WTC11 (cell line): ENCODE measurements around the gene TTLL11. TPM values are rescaled to one million over a fixed set of nuclear protein-coding genes. Genes with fewer than 3 reads are reported as not detected.

ENCODE experiments used
- ATAC-seq: fragments of 200-7000 bp; cut with Tn5 transposase; 2 replicates; pipeline ENCODE4 v1.10.0; 2021; ENCODE audit warnings: mild to moderate bottlenecking, moderate library complexity
- CTCF ChIA-PET: fragments of 300-600 bp; sonication (Branson Sonifier 250); formaldehyde crosslinking; loops from one replicate; lab custom pipeline; 2021; ENCODE audit warnings: antibody characterized with exemption; lab: Charles Lee
- POLR2A ChIA-PET: fragments of 350-600 bp; sonication (Branson Sonifier 250); formaldehyde crosslinking; loops from one replicate; lab custom pipeline; 2021; ENCODE audit warnings: antibody characterized with exemption; lab: Charles Lee
- DNase-seq: peaks from one replicate; pipeline ENCODE4 v3.0.0; 2021; ENCODE audit warnings: low spot score
- H3K27ac Mint-ChIP-seq: 2 replicates; pipeline ENCODE4 v1.8.0; 2021; ENCODE audit warnings: mixed read lengths
- H3K27me3 Mint-ChIP-seq: 2 replicates; pipeline ENCODE4 v1.8.0; 2021; ENCODE audit warnings: low read depth, mild to moderate bottlenecking, moderate library complexity, mixed read lengths
- H3K36me3 Mint-ChIP-seq: 2 replicates; pipeline ENCODE4 v1.8.0; 2021; ENCODE audit warnings: mixed read lengths
- H3K4me1 Mint-ChIP-seq: 2 replicates; pipeline ENCODE4 v1.8.0; 2022; ENCODE audit warnings: mixed read lengths
- H3K4me3 Mint-ChIP-seq: 2 replicates; pipeline ENCODE4 v1.8.0; 2021; ENCODE audit warnings: mild to moderate bottlenecking, moderate library complexity, mixed read lengths
- H3K9me3 Mint-ChIP-seq: 2 replicates; pipeline ENCODE4 v1.8.0; 2021; ENCODE audit warnings: mixed read lengths
- ATF6 ChIP-seq: sonication (generic); formaldehyde crosslinking; IDR thresholded peaks from 2 replicates; pipeline ENCODE4 v1.8.1; 2023; ENCODE audit warnings: mild to moderate bottlenecking, missing genetic modification reagents
- EMX1 ChIP-seq: fragments of 250-450 bp; sonication (Bioruptor Pico); IDR thresholded peaks from 2 replicates; pipeline ENCODE4 v1.8.0; 2021; ENCODE audit warnings: mild to moderate bottlenecking
- ERG ChIP-seq: fragments of 250-450 bp; sonication (Bioruptor Pico); IDR thresholded peaks from 2 replicates; pipeline ENCODE4 v1.8.0; 2021; ENCODE audit warnings: mild to moderate bottlenecking
- ETV6 ChIP-seq: sonication (generic); formaldehyde crosslinking; IDR thresholded peaks from 2 replicates; pipeline ENCODE4 v1.8.1; 2022; ENCODE audit warnings: mild to moderate bottlenecking, missing genetic modification reagents
- FOXK1 ChIP-seq: sonication (generic); formaldehyde crosslinking; IDR thresholded peaks from 2 replicates; pipeline ENCODE4 v1.8.0; 2022; ENCODE audit warnings: mild to moderate bottlenecking, moderate library complexity, missing genetic modification reagents
- GTF2I ChIP-seq: fragments of 250-450 bp; sonication (Bioruptor Pico); conservative IDR thresholded peaks from 2 replicates; pipeline ENCODE4 v1.4.0; 2021; ENCODE audit warnings: mild to moderate bottlenecking
- JAZF1 ChIP-seq: fragments of 250-450 bp; sonication (Bioruptor Pico); IDR thresholded peaks from 2 replicates; pipeline ENCODE4 v1.9.0; 2021; ENCODE audit warnings: moderate library complexity, mild to moderate bottlenecking, inconsistent platforms
- MAX ChIP-seq: sonication (generic); formaldehyde crosslinking; IDR thresholded peaks from 2 replicates; pipeline ENCODE4 v1.8.0; 2022; ENCODE audit warnings: mild to moderate bottlenecking, missing genetic modification reagents
- NFYB ChIP-seq: sonication (generic); formaldehyde crosslinking; conservative IDR thresholded peaks from 2 replicates; pipeline ENCODE4 v1.8.0; 2022; ENCODE audit warnings: low read depth, missing genetic modification reagents
- PRRX2 ChIP-seq: fragments of 250-450 bp; sonication (Bioruptor Pico); IDR thresholded peaks from 2 replicates; pipeline ENCODE4 v1.8.0; 2021; ENCODE audit warnings: mild to moderate bottlenecking
- RORB ChIP-seq: fragments of 250-450 bp; sonication (Bioruptor Pico); IDR thresholded peaks from 2 replicates; pipeline ENCODE4 v1.9.0; 2021; ENCODE audit warnings: mild to moderate bottlenecking
- SOX15 ChIP-seq: fragments of 250-450 bp; sonication (Bioruptor Pico); IDR thresholded peaks from 2 replicates; pipeline ENCODE4 v1.9.0; 2021; ENCODE audit warnings: mild to moderate bottlenecking
- TCF7 ChIP-seq: sonication (generic); formaldehyde crosslinking; IDR thresholded peaks from 2 replicates; pipeline ENCODE4 v1.8.0; 2022; ENCODE audit warnings: mild to moderate bottlenecking, low read depth, missing genetic modification reagents, moderate library complexity
- ZNF232 ChIP-seq: sonication (generic); formaldehyde crosslinking; IDR thresholded peaks from 2 replicates; pipeline ENCODE4 v1.8.0; 2022; ENCODE audit warnings: mild to moderate bottlenecking, missing genetic modification reagents
- ZNF317 ChIP-seq: sonication (generic); formaldehyde crosslinking; IDR thresholded peaks from 2 replicates; pipeline ENCODE4 v1.8.1; 2023; ENCODE audit warnings: low read depth, mild to moderate bottlenecking, moderate library complexity, missing genetic modification reagents, borderline replicate concordance
- ZNF416 ChIP-seq: fragments of 250-450 bp; sonication (Bioruptor Pico); IDR thresholded peaks from 2 replicates; pipeline ENCODE4 v1.9.0; 2021; ENCODE audit warnings: mild to moderate bottlenecking, inconsistent platforms
- total RNA-seq: library from RNA; stranded (reverse); gene quantifications from 3 replicates; pipeline ENCODE4 v1.2.3, GENCODE V29; 2021
- TF ChIP-seq, protein P1 (sequence below): sonication (generic); formaldehyde crosslinking; IDR thresholded peaks from 2 replicates; pipeline ENCODE4 v1.8.1; 2022; ENCODE audit warnings: mild to moderate bottlenecking, missing genetic modification reagents, moderate library complexity, borderline replicate concordance
- TF ChIP-seq, protein P2 (sequence below): sonication (generic); formaldehyde crosslinking; IDR thresholded peaks from 2 replicates; pipeline ENCODE4 v1.8.0; 2022; ENCODE audit warnings: mild to moderate bottlenecking, missing genetic modification reagents
- TF ChIP-seq, protein P3 (sequence below): fragments of 250-450 bp; sonication (Bioruptor Pico); IDR thresholded peaks from 2 replicates; pipeline ENCODE4 v1.9.0; 2021; ENCODE audit warnings: moderate library complexity, mild to moderate bottlenecking, inconsistent platforms, borderline replicate concordance
- TF ChIP-seq, protein P4 (sequence below): sonication (generic); formaldehyde crosslinking; IDR thresholded peaks from 2 replicates; pipeline ENCODE4 v1.8.0; 2022; ENCODE audit warnings: missing genetic modification reagents

TTLL11 gene
- total RNA-seq, 1 experiment from 2014 or later: 1.1 TPM

- H3K4me3 Mint-ChIP-seq: no peak overlapping the region
- TF ChIP-seq JAZF1 (CRISPR knock-in tag): no peak
- TF ChIP-seq PRRX2 (CRISPR knock-in tag): no peak
- TF ChIP-seq, protein P1, sequence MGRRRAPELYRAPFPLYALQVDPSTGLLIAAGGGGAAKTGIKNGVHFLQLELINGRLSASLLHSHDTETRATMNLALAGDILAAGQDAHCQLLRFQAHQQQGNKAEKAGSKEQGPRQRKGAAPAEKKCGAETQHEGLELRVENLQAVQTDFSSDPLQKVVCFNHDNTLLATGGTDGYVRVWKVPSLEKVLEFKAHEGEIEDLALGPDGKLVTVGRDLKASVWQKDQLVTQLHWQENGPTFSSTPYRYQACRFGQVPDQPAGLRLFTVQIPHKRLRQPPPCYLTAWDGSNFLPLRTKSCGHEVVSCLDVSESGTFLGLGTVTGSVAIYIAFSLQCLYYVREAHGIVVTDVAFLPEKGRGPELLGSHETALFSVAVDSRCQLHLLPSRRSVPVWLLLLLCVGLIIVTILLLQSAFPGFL (CRISPR knock-in tag): no peak
- TF ChIP-seq FOXK1: no peak
- TF ChIP-seq, protein P2, sequence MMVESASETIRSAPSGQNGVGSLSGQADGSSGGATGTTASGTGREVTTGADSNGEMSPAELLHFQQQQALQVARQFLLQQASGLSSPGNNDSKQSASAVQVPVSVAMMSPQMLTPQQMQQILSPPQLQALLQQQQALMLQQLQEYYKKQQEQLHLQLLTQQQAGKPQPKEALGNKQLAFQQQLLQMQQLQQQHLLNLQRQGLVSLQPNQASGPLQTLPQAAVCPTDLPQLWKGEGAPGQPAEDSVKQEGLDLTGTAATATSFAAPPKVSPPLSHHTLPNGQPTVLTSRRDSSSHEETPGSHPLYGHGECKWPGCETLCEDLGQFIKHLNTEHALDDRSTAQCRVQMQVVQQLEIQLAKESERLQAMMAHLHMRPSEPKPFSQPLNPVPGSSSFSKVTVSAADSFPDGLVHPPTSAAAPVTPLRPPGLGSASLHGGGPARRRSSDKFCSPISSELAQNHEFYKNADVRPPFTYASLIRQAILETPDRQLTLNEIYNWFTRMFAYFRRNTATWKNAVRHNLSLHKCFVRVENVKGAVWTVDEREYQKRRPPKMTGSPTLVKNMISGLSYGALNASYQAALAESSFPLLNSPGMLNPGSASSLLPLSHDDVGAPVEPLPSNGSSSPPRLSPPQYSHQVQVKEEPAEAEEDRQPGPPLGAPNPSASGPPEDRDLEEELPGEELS: no peak
- TF ChIP-seq ZNF232: no peak
- no peak for TF ChIP-seq TCF7 (CRISPR knock-in tag)
- no peak for TF ChIP-seq MAX (CRISPR knock-in tag)
- H3K9me3 Mint-ChIP-seq: no peaks in the 10 kb centered on the region
- H3K4me1 Mint-ChIP-seq: peaks cover 19% of the 10 kb centered on the region
- H3K36me3 Mint-ChIP-seq: no peaks in the 10 kb centered on the region
- ATAC-seq (no peak), DNase-seq (no peak)
- POLR2A ChIA-PET: no interaction called here
- no peaks in the 10 kb centered on the region; the same call in 1 of the 2 replicates for H3K27me3 Mint-ChIP-seq
- H3K27ac Mint-ChIP-seq: no peak overlapping the region
- CTCF ChIA-PET: no interaction called here
Observed at GRCh38 chr9:121810489-121810888, 282.6 kb downstream of the TTLL11 start.

- no peak for TF ChIP-seq SOX15 (CRISPR knock-in tag)
- no peak for TF ChIP-seq ATF6 (CRISPR knock-in tag)
- TF ChIP-seq GTF2I (CRISPR knock-in tag): no peak
- no peak for TF ChIP-seq ETV6 (CRISPR knock-in tag)
- TF ChIP-seq ZNF416 (CRISPR knock-in tag): no peak
- TF ChIP-seq, protein P3, sequence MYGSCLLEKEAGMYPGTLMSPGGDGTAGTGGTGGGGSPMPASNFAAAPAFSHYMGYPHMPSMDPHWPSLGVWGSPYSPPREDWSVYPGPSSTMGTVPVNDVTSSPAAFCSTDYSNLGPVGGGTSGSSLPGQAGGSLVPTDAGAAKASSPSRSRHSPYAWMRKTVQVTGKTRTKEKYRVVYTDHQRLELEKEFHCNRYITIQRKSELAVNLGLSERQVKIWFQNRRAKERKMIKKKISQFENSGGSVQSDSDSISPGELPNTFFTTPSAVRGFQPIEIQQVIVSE (CRISPR knock-in tag): no peak
- no peak for TF ChIP-seq RORB
- TF ChIP-seq, protein P4, sequence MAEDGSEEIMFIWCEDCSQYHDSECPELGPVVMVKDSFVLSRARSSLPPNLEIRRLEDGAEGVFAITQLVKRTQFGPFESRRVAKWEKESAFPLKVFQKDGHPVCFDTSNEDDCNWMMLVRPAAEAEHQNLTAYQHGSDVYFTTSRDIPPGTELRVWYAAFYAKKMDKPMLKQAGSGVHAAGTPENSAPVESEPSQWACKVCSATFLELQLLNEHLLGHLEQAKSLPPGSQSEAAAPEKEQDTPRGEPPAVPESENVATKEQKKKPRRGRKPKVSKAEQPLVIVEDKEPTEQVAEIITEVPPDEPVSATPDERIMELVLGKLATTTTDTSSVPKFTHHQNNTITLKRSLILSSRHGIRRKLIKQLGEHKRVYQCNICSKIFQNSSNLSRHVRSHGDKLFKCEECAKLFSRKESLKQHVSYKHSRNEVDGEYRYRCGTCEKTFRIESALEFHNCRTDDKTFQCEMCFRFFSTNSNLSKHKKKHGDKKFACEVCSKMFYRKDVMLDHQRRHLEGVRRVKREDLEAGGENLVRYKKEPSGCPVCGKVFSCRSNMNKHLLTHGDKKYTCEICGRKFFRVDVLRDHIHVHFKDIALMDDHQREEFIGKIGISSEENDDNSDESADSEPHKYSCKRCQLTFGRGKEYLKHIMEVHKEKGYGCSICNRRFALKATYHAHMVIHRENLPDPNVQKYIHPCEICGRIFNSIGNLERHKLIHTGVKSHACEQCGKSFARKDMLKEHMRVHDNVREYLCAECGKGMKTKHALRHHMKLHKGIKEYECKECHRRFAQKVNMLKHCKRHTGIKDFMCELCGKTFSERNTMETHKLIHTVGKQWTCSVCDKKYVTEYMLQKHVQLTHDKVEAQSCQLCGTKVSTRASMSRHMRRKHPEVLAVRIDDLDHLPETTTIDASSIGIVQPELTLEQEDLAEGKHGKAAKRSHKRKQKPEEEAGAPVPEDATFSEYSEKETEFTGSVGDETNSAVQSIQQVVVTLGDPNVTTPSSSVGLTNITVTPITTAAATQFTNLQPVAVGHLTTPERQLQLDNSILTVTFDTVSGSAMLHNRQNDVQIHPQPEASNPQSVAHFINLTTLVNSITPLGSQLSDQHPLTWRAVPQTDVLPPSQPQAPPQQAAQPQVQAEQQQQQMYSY (CRISPR knock-in tag): no peak
- no peak for TF ChIP-seq NFYB
- TF ChIP-seq ERG (CRISPR knock-in tag): no peak
- no peak for TF ChIP-seq ZNF317
- no peak for TF ChIP-seq TCF7 (CRISPR knock-in tag)
- no peak for TF ChIP-seq EMX1 (CRISPR knock-in tag)
- no peak for ATAC-seq
- peaks cover 7% of the 10 kb centered on the region for H3K9me3 Mint-ChIP-seq
- no peak overlapping the region for H3K27ac Mint-ChIP-seq
- ChIA-PET CTCF (no interaction called here), POLR2A (no interaction called here)
- no peak overlapping the region for H3K4me3 Mint-ChIP-seq
- peaks cover 19% of the 10 kb centered on the region for H3K4me1 Mint-ChIP-seq
- H3K36me3 Mint-ChIP-seq: peaks cover 6% of the 10 kb centered on the region
- DNase-seq: no peak
- no peaks in the 10 kb centered on the region; the same call in 1 of the 2 replicates for H3K27me3 Mint-ChIP-seq
Observed at GRCh38 chr9:121809356-121810050, 283.6 kb downstream of the TTLL11 start.
